ENCODE data around the gene ATF6.

ATF6 gene

DNA sequence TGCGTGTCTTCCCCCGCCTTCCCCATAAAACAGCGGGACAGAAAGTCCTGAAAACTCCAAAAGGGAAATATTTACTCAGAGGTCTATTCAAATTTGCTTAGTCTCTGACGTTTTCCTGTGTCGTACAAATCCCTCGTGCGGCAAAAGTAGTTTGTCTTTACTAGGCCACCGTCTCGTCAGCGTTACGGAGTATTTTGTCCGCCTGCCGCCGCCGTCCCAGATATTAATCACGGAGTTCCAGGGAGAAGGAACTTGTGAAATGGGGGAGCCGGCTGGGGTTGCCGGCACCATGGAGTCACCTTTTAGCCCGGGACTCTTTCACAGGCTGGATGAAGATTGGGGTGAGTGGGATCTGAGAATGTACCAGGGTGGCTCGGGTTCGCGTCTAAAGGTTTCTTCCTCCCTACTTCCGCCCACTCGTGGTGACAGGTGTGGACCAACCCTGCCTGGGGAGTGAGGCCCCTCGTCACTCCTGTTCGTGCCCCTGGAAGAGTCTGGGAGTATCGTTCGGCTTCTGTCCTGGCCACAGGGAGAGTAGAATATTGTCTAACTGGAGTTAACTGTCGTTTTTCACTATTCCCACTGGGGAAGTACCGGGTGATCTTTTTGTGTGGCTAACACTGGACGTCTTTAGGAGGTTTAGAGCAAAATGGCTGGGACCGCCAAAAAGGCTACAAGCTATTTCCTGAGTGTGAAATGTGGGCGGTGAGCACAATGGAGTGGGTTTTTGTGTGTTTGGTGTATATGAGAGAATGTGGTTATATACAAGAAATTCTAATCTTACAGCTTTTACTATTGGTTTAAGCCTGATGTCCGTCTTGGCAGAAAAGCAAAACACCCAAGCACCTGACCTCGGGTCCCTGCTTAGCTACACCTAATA lies at the start of gene ATF6:
Gene ATF6 (plus strand): TSS at position 219 of the 880 bp plus-strand sequence. CDS start 41 bp downstream, at position 260.
- no peak for TF ChIP-seq YY1 (IDR thresholded peaks at IDR 0.05; ENCODE audit: insufficient read depth, insufficient read length)
- TF ChIP-seq ZNF274 (IDR thresholded peaks at IDR 0.05; ENCODE audit: low read depth, low read length) = no peak
- no peak for TF ChIP-seq SUZ12 (IDR thresholded peaks at IDR 0.05; ENCODE audit: extremely low read depth, insufficient read depth, insufficient read length)
- peak; percentile 71 for DNase-seq (ENCODE audit: low read depth, low spot score)
- no peaks in the 10 kb centered on the region for H3K4me1 ChIP-seq (ENCODE audit: insufficient read depth, insufficient read length)

DNA sequence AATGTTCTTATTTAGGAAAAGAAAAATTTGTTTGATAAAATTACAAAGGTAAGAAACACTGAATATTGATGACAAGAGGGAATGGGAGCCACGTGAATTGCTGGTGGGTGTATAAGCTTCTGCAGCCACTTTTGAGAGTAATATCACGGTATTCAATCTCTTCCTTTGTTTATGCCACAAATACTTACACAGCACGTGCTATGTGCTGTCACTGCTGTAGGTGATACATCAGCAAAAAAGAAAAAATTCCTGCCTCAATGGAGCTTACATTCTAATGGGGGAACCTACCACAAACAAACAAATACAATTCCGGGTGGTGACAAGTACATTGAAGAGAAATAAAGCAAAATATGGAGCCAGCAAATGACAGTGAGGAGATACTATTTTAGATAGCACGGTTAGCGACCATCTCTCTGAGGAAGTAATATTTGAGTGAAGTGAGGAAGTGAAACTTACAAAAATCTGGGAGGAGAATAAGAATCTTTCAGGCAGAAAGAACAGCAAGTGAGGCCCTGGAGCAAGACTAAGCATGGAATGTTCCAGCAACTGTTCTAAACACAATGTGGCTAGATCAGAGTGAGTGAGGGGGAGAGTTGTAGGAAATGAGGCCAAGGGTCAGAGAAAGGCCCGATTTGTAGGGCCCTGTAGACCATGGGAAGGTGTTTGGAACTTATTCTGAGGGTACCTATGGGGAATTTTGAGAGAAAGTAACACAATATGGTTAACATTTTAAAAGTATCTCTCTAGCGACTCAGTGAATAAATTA lies 47.4 kb upstream of the ATF6 start:
- Histone ChIP-seq H3K4me3 (ENCODE audit: insufficient read length, low read depth) (no peak overlapping the region), H3K36me3 (ENCODE audit: insufficient read depth, insufficient read length, low read length) (no peaks in the 10 kb centered on the region), H3K27me3 (ENCODE audit: insufficient read depth, insufficient read length) (peaks cover 11% of the 10 kb centered on the region), H3K9ac (ENCODE audit: insufficient read length, low read depth) (no peak overlapping the region), H3K9me3 (ENCODE audit: insufficient read depth, low read length) (no peaks in the 10 kb centered on the region), H3K4me1 (ENCODE audit: insufficient read depth, insufficient read length) (no peaks in the 10 kb centered on the region)
- DNase-seq (ENCODE audit: low read depth, low spot score) = no peak
- no peak for TF ChIP-seq ZNF274 (IDR thresholded peaks at IDR 0.05; ENCODE audit: low read depth, low read length)
- TF ChIP-seq YY1 (IDR thresholded peaks at IDR 0.05; ENCODE audit: insufficient read depth, insufficient read length) = no peak
- TF ChIP-seq SUZ12 (IDR thresholded peaks at IDR 0.05; ENCODE audit: extremely low read depth, insufficient read depth, insufficient read length) = no peak

More for the DNA sequence above, at the start of gene ATF6:
- peak within 1 kb of the TSS; percentile 92 for H3K9ac ChIP-seq (ENCODE audit: insufficient read length, low read depth)
- H3K27me3 ChIP-seq (ENCODE audit: insufficient read depth, insufficient read length) = peaks cover 6% of the 10 kb centered on the region
- peak within 1 kb of the TSS; percentile 96 for H3K4me3 ChIP-seq (ENCODE audit: insufficient read length, low read depth)
- no peaks in the 10 kb centered on the region for H3K36me3 ChIP-seq (ENCODE audit: insufficient read depth, insufficient read length, low read length)
- H3K9me3 ChIP-seq (ENCODE audit: insufficient read depth, low read length) = no peaks in the 10 kb centered on the region

DNA sequence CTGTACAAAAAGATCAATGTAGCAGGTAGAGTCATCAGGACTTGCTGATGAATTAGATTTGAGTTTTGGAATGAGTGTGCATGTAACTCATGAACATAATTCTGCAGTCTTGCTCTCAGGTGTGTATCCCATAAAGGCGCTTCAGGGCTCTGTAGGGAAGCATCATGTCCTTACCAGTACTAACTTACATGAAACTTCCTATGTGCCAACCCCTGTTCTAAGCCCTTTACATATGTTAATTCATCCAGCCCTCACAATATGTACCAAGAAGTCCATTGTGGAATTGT lies 46.9 kb upstream of the ATF6 start:
- TF ChIP-seq YY1 (IDR thresholded peaks at IDR 0.05; ENCODE audit: insufficient read depth, insufficient read length) = no peak
- no peak for TF ChIP-seq SUZ12 (IDR thresholded peaks at IDR 0.05; ENCODE audit: extremely low read depth, insufficient read depth, insufficient read length)
- H3K4me1 ChIP-seq (ENCODE audit: insufficient read depth, insufficient read length) = no peaks in the 10 kb centered on the region
- no peak overlapping the region for H3K9ac ChIP-seq (ENCODE audit: insufficient read length, low read depth)
- no peaks in the 10 kb centered on the region for H3K36me3 ChIP-seq (ENCODE audit: insufficient read depth, insufficient read length, low read length)
- no peak overlapping the region for H3K4me3 ChIP-seq (ENCODE audit: insufficient read length, low read depth)
- H3K27me3 ChIP-seq (ENCODE audit: insufficient read depth, insufficient read length) = peaks cover 15% of the 10 kb centered on the region
- no peaks in the 10 kb centered on the region for H3K9me3 ChIP-seq (ENCODE audit: insufficient read depth, low read length)
- no peak for DNase-seq (ENCODE audit: low read depth, low spot score)

DNA sequence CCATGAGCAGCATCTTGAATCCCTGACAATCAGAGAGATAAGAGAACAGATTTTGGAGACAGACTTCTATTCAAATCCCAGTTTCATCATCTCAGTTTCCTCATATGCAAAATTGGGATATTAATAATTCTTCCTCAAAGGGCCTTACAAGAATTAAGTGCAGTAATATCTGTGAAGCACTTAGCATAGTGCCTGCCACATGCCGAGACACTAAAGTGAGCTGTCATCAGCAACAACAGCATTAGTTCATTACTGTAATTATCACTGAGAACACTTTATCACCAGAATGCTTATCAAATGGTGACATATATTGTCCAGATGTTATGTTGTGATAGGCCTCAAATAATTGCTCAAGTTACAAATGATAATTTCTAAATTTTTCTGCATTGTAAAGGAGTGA lies 45.7 kb upstream of the ATF6 start:
- no peak for DNase-seq (ENCODE audit: low read depth, low spot score)
- peaks cover 26% of the 10 kb centered on the region for H3K27me3 ChIP-seq (ENCODE audit: insufficient read depth, insufficient read length)
- H3K9ac ChIP-seq (ENCODE audit: insufficient read length, low read depth) = no peak overlapping the region
- H3K9me3 ChIP-seq (ENCODE audit: insufficient read depth, low read length) = no peaks in the 10 kb centered on the region
- H3K36me3 ChIP-seq (ENCODE audit: insufficient read depth, insufficient read length, low read length) = no peaks in the 10 kb centered on the region
- TF ChIP-seq SUZ12 (IDR thresholded peaks at IDR 0.05; ENCODE audit: extremely low read depth, insufficient read depth, insufficient read length) = no peak
- no peak for TF ChIP-seq ZNF274 (IDR thresholded peaks at IDR 0.05; ENCODE audit: low read depth, low read length)
- TF ChIP-seq YY1 (IDR thresholded peaks at IDR 0.05; ENCODE audit: insufficient read depth, insufficient read length) = no peak
- H3K4me1 ChIP-seq (ENCODE audit: insufficient read depth, insufficient read length) = peaks cover 2% of the 10 kb centered on the region
- H3K4me3 ChIP-seq (ENCODE audit: insufficient read length, low read depth) = no peak overlapping the region

- no peak within 1 kb of the TSS for H3K4me3 ChIP-seq (ENCODE audit: insufficient read length, low read depth)
- no peaks in the 10 kb centered on the region for H3K36me3 ChIP-seq (ENCODE audit: insufficient read depth, insufficient read length, low read length)
- DNase-seq (ENCODE audit: low read depth, low spot score) = no peak
Measured at GRCh38 chr1:161720956-161721737, 45.0 kb upstream of the ATF6 start, which contains the start of gene FCRLB. TSS of gene FCRLB (plus strand) at chr1:161721544. CDS start at chr1:161722673, 1,129 bp downstream.

GRCh38 chr1:161721738-161722343 lies 44.3 kb upstream of the ATF6 start:
- no peak overlapping the region for H3K9ac ChIP-seq (ENCODE audit: insufficient read length, low read depth)
- H3K4me1 ChIP-seq (ENCODE audit: insufficient read depth, insufficient read length) = peaks cover 6% of the 10 kb centered on the region
- TF ChIP-seq YY1 (IDR thresholded peaks at IDR 0.05; ENCODE audit: insufficient read depth, insufficient read length) (no peak), SUZ12 (IDR thresholded peaks at IDR 0.05; ENCODE audit: extremely low read depth, insufficient read depth, insufficient read length) (no peak), ZNF274 (IDR thresholded peaks at IDR 0.05; ENCODE audit: low read depth, low read length) (no peak)
- no peak overlapping the region for H3K4me3 ChIP-seq (ENCODE audit: insufficient read length, low read depth)
- H3K27me3 ChIP-seq (ENCODE audit: insufficient read depth, insufficient read length) = peaks cover 40% of the 10 kb centered on the region
- DNase-seq (ENCODE audit: low read depth, low spot score) = no peak
- H3K9me3 ChIP-seq (ENCODE audit: insufficient read depth, low read length) = no peaks in the 10 kb centered on the region
- H3K36me3 ChIP-seq (ENCODE audit: insufficient read depth, insufficient read length, low read length) = no peaks in the 10 kb centered on the region

More at GRCh38 chr1:161720956-161721737, 45.0 kb upstream of the ATF6 start, which contains the start of gene FCRLB:
- TF ChIP-seq ZNF274 (IDR thresholded peaks at IDR 0.05; ENCODE audit: low read depth, low read length) = no peak
- H3K4me1 ChIP-seq (ENCODE audit: insufficient read depth, insufficient read length) = peaks cover 6% of the 10 kb centered on the region
- H3K9ac ChIP-seq (ENCODE audit: insufficient read length, low read depth) = no peak within 1 kb of the TSS
- H3K27me3 ChIP-seq (ENCODE audit: insufficient read depth, insufficient read length) = peaks cover 34% of the 10 kb centered on the region
- H3K9me3 ChIP-seq (ENCODE audit: insufficient read depth, low read length) = no peaks in the 10 kb centered on the region
